Transverse colon (tissue), 4 donors: ENCODE measurements around the gene AP2A1.

Experiments
- EP300 ChIP-seq: sonication (generic); formaldehyde crosslinking; IDR thresholded peaks from one replicate; pipeline ENCODE4 v1.6.1; 2017; ENCODE audit warnings: antibody characterized with exemption, low read depth
- POLR2AphosphoS5 ChIP-seq, 3 donors: sonication (generic); formaldehyde crosslinking; IDR thresholded peaks; one replicate each; pipeline ENCODE4 v1.6.1; 2016; ENCODE audit warnings: antibody characterized with exemption in 3 of 3
- TF ChIP-seq, protein P1 (sequence below), 5 experiments: fragments of 200-600 bp in 3 of 5; fragments of 450-650 bp in 2 of 5; sonication (generic) in 3 of 5; IDR thresholded peaks; 1 replicate in 2 of 5; 2 replicates in 3 of 5; pipeline ENCODE4 v1.5.1; 2016 to 2017; ENCODE audit warnings: antibody characterized with exemption in 5 of 5, inconsistent platforms in 3 of 5, mild to moderate bottlenecking in 2 of 5, moderate library complexity in 1 of 5

GRCh38 chr19:49771674-49772139, 4.9 kb downstream of the AP2A1 start:
- TF ChIP-seq, protein P1, sequence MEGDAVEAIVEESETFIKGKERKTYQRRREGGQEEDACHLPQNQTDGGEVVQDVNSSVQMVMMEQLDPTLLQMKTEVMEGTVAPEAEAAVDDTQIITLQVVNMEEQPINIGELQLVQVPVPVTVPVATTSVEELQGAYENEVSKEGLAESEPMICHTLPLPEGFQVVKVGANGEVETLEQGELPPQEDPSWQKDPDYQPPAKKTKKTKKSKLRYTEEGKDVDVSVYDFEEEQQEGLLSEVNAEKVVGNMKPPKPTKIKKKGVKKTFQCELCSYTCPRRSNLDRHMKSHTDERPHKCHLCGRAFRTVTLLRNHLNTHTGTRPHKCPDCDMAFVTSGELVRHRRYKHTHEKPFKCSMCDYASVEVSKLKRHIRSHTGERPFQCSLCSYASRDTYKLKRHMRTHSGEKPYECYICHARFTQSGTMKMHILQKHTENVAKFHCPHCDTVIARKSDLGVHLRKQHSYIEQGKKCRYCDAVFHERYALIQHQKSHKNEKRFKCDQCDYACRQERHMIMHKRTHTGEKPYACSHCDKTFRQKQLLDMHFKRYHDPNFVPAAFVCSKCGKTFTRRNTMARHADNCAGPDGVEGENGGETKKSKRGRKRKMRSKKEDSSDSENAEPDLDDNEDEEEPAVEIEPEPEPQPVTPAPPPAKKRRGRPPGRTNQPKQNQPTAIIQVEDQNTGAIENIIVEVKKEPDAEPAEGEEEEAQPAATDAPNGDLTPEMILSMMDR (IDR thresholded peaks at IDR 0.05): no peak
- TF ChIP-seq EP300 (no peak), POLR2AphosphoS5 (IDR thresholded peaks at IDR 0.05) (no peak)
